AG08396 (cell line): ENCODE results near the gene DUSP23.

Experiments used
- DNase-seq: peaks from one replicate; pipeline ENCODE4 v3.0.0; 2012; ENCODE audit warnings: low spot score, mixed read lengths

Gene DUSP23

GRCh38 chr1:159786465-159786864, 5.7 kb downstream of the DUSP23 start:
- DNase-seq = no peak

- DNase-seq = peak; percentile 36
Observed at GRCh38 chr1:159786966-159787365, 6.2 kb downstream of the DUSP23 start.

- peak; percentile 39 for DNase-seq
Observed at GRCh38 chr1:159790237-159790917, 9.6 kb downstream of the DUSP23 start.

- DNase-seq = no peak
Observed at GRCh38 chr1:159791031-159791430, 10.3 kb downstream of the DUSP23 start.

- no peak for DNase-seq
Observed at GRCh38 chr1:159791461-159791860, 10.7 kb downstream of the DUSP23 start.

- no peak for DNase-seq
Observed at GRCh38 chr1:159795534-159795933, 14.8 kb downstream of the DUSP23 start.

GRCh38 chr1:159798893-159799292, 18.1 kb downstream of the DUSP23 start:
- DNase-seq = peak; percentile 81

- no peak for DNase-seq
Observed at GRCh38 chr1:159799446-159799985, 18.8 kb downstream of the DUSP23 start.

- no peak for DNase-seq
Observed at GRCh38 chr1:159800177-159800930, 19.6 kb downstream of the DUSP23 start.

GRCh38 chr1:159802111-159802510, 21.3 kb downstream of the DUSP23 start, which contains the start of gene FCRL6:
Gene FCRL6 (plus strand): TSS chr1:159802360. CDS start chr1:159802425, 65 bp downstream.
- no peak for DNase-seq

- DNase-seq = no peak
Observed at GRCh38 chr1:159803956-159804689, 23.4 kb downstream of the DUSP23 start.

GRCh38 chr1:159804924-159805323, 24.2 kb downstream of the DUSP23 start:
- no peak for DNase-seq

GRCh38 chr1:159815926-159816325, 35.2 kb downstream of the DUSP23 start:
- no peak for DNase-seq

GRCh38 chr1:159817276-159818041, 36.7 kb downstream of the DUSP23 start:
- no peak for DNase-seq

GRCh38 chr1:159821171-159821867, 40.6 kb downstream of the DUSP23 start:
- no peak for DNase-seq

GRCh38 chr1:159823406-159823805, 42.6 kb downstream of the DUSP23 start:
- no peak for DNase-seq

GRCh38 chr1:159825564-159825963, 44.8 kb downstream of the DUSP23 start:
- no peak for DNase-seq

GRCh38 chr1:159826441-159827101, 45.8 kb downstream of the DUSP23 start, which contains the start of gene SLAMF8:
Gene SLAMF8 (plus strand): TSS chr1:159826873. CDS start chr1:159826899, 26 bp downstream.
- no peak for DNase-seq

- no peak for DNase-seq
Observed at GRCh38 chr1:159827102-159827490, 46.3 kb downstream of the DUSP23 start.

- DNase-seq = no peak
Observed at GRCh38 chr1:159827549-159827948, 46.8 kb downstream of the DUSP23 start.
